Hematopoietic multipotent progenitor cell treated with erythropoietin and hydrocortisone succinate and interleukin-3 and kit ligand, for 17 days (in vitro differentiated cells): Measurements from ENCODE around the gene PKDCC.

Experiments
- DNase-seq: peaks from one replicate; pipeline ENCODE4 v3.0.0-alpha.2; 2015; ENCODE audit warnings: low spot score

Gene PKDCC

GRCh38 chr2:42107249-42108042 is 59.6 kb downstream of the PKDCC start:
- no peak for DNase-seq
